H1 (cell line): Measurements from ENCODE around the gene RABGGTA. TPM values are rescaled to one million over a fixed set of nuclear protein-coding genes. Genes with fewer than 3 reads are reported as not detected.

Source experiments
- CTCF ChIA-PET: fragments of 300-600 bp; sonication (Branson Sonifier 250); formaldehyde crosslinking; loops from one replicate; lab custom pipeline; 2021; ENCODE audit not compliant: partially characterized antibody; lab: Charles Lee
- POLR2A ChIA-PET: fragments of 300-600 bp; sonication (Branson Sonifier 250); formaldehyde crosslinking; loops from one replicate; lab custom pipeline; 2021; ENCODE audit warnings: inconsistent platforms; ENCODE audit not compliant: partially characterized antibody; lab: Charles Lee
- DNase-seq, 2 experiments: peaks; one replicate each; pipeline versions ENCODE4 v3.0.0 to v3.0.0-alpha.2; 2010 to 2022; ENCODE audit warnings: low spot score in 2 of 2, low read depth in 1 of 2, mixed read lengths in 1 of 2
- FAIRE-seq: peaks from 2 replicates; lab custom pipeline; 2011; peaks lifted over from hg19 to GRCh38; lab: Jason Lieb, UNC
- H2AFZ ChIP-seq: 2 replicates; pipeline ENCODE4 v1.8.1; 2012; ENCODE audit warnings: low read length, inconsistent platforms
- H2AK5ac ChIP-seq: 2 replicates; pipeline ENCODE4 v1.6.1; 2013; ENCODE audit warnings: low read depth, low read length
- H2BK120ac ChIP-seq: replicated peaks from 2 replicates; pipeline ENCODE3; 2013; ENCODE audit warnings: low read depth, low read length, inconsistent platforms
- H2BK12ac ChIP-seq: 2 replicates; pipeline ENCODE4 v1.6.1; 2013; ENCODE audit warnings: low read depth, low read length
- H2BK15ac ChIP-seq: 2 replicates; pipeline ENCODE4 v1.6.1; 2013; ENCODE audit warnings: low read length
- H2BK20ac ChIP-seq: 2 replicates; pipeline ENCODE4 v1.6.1; 2013; ENCODE audit warnings: low read length
- H2BK5ac ChIP-seq: 2 replicates; pipeline ENCODE4 v1.6.1; 2013; ENCODE audit warnings: low read depth, low read length
- H3K14ac ChIP-seq: 2 replicates; pipeline ENCODE4 v1.6.1; 2013; ENCODE audit warnings: inconsistent platforms; ENCODE audit not compliant: insufficient read length
- H3K18ac ChIP-seq: 2 replicates; pipeline ENCODE4 v1.6.1; 2013; ENCODE audit warnings: low read length; ENCODE audit errors: extremely low read depth
- H3K23ac ChIP-seq: 2 replicates; pipeline ENCODE4 v1.6.1; 2013; ENCODE audit warnings: inconsistent platforms; ENCODE audit not compliant: insufficient read length
- H3K23me2 ChIP-seq: 2 replicates; pipeline ENCODE4 v1.6.1; 2013; ENCODE audit warnings: low read depth, low read length
- H3K27ac ChIP-seq: 2 replicates; pipeline ENCODE4 v1.6.1; 2011; ENCODE audit warnings: low read depth, low read length, inconsistent platforms
- H3K27me3 ChIP-seq, 4 experiments: replicated peaks in 1 of 4; 1 replicate in 1 of 4; 2 replicates in 3 of 4; pipeline versions ENCODE4 v1.6.1 to v1.8.1; 2011 to 2013; ENCODE audit warnings: low read length in 3 of 4, mild to moderate bottlenecking in 3 of 4, inconsistent platforms in 2 of 4, mixed read lengths in 2 of 4, moderate library complexity in 1 of 4; ENCODE audit not compliant: control insufficient read depth in 3 of 4, insufficient read depth in 3 of 4; ENCODE audit errors: extremely low read depth in 1 of 4
- H3K36me3 ChIP-seq, 4 experiments: 2 replicates each; pipeline versions ENCODE4 v1.6.1 to v1.8.1; 2011 to 2013; ENCODE audit warnings: mild to moderate bottlenecking in 4 of 4, low read length in 3 of 4, moderate library complexity in 2 of 4, control low read depth in 1 of 4, inconsistent platforms in 1 of 4; ENCODE audit not compliant: insufficient read depth in 4 of 4, control insufficient read depth in 2 of 4
- H3K4ac ChIP-seq: replicated peaks from 2 replicates; pipeline ENCODE3; 2013; ENCODE audit warnings: low read length, low read depth, mixed read lengths, inconsistent platforms; ENCODE audit not compliant: insufficient read length
- H3K4me1 ChIP-seq, 4 experiments: replicated peaks in 1 of 4; 1 replicate in 1 of 4; 2 replicates in 3 of 4; pipeline versions ENCODE4 v1.6.1 to v1.8.1; 2011 to 2013; ENCODE audit warnings: low read length in 3 of 4, inconsistent platforms in 2 of 4, mixed read lengths in 1 of 4; ENCODE audit not compliant: insufficient read depth in 4 of 4, control insufficient read depth in 3 of 4
- H3K4me2 ChIP-seq, 2 experiments: 2 replicates each; pipeline versions ENCODE4 v1.6.1 to v1.8.1; 2011 to 2013; ENCODE audit warnings: low read depth in 2 of 2, low read length in 2 of 2, control low read depth in 1 of 2, inconsistent platforms in 1 of 2, mild to moderate bottlenecking in 1 of 2; ENCODE audit not compliant: insufficient read depth in 1 of 2
- H3K4me3 ChIP-seq, 4 experiments: fragments of 200-600, 300-600 bp in 1 of 4; sonication (generic), shearing (Covaris generic), sonication (Bioruptor Twin) in 1 of 4; 2 replicates each; pipeline versions ENCODE4 v1.5.1 to v1.8.1; 2011 to 2016; ENCODE audit warnings: low read length in 4 of 4, low read depth in 3 of 4, control low read depth in 2 of 4, inconsistent platforms in 2 of 4, mild to moderate bottlenecking in 2 of 4, mixed read lengths in 1 of 4, moderate library complexity in 1 of 4; ENCODE audit not compliant: insufficient read depth in 2 of 4; ENCODE audit errors: extremely low read depth in 1 of 4
- H3K56ac ChIP-seq: replicated peaks from 2 replicates; pipeline ENCODE3; 2013; ENCODE audit warnings: low read depth, mild to moderate bottlenecking, mixed read lengths, low read length, inconsistent platforms; ENCODE audit not compliant: insufficient read length
- H3K79me1 ChIP-seq: 2 replicates; pipeline ENCODE4 v1.6.1; 2013; ENCODE audit warnings: low read depth, low read length, control low read depth
- H3K79me2 ChIP-seq, 2 experiments: 2 replicates each; pipeline versions ENCODE4 v1.6.1 to v1.8.1; 2012 to 2013; ENCODE audit warnings: low read length in 2 of 2, mild to moderate bottlenecking in 2 of 2, inconsistent platforms in 1 of 2; ENCODE audit not compliant: insufficient read depth in 2 of 2, control insufficient read depth in 1 of 2
- H3K9ac ChIP-seq, 4 experiments: replicated peaks in 1 of 4; 1 replicate in 1 of 4; 2 replicates in 3 of 4; pipeline versions ENCODE4 v1.6.1 to v1.8.1; 2011 to 2013; ENCODE audit warnings: low read depth in 3 of 4, low read length in 3 of 4, control low read depth in 2 of 4, mild to moderate bottlenecking in 2 of 4, moderate library complexity in 2 of 4, inconsistent platforms in 1 of 4; ENCODE audit errors: extremely low read depth in 1 of 4
- H3K9me3 ChIP-seq, 2 experiments: 2 replicates each; pipeline versions ENCODE4 v1.6.1 to v1.8.1; 2012 to 2013; ENCODE audit warnings: mild to moderate bottlenecking in 2 of 2, moderate library complexity in 2 of 2, control low read depth in 1 of 2, inconsistent platforms in 1 of 2, low read depth in 1 of 2, low read length in 1 of 2, mixed read lengths in 1 of 2; ENCODE audit not compliant: insufficient read depth in 2 of 2
- H4K20me1 ChIP-seq, 2 experiments: replicated peaks in 1 of 2; 2 replicates each; pipeline versions ENCODE3 to v1.8.1; 2011 to 2013; ENCODE audit warnings: inconsistent platforms in 2 of 2, low read length in 2 of 2, mild to moderate bottlenecking in 1 of 2; ENCODE audit not compliant: insufficient read depth in 2 of 2, control insufficient read depth in 1 of 2
- H4K5ac ChIP-seq: 2 replicates; pipeline ENCODE4 v1.6.1; 2013; ENCODE audit warnings: low read length, low read depth, mixed read lengths, inconsistent platforms; ENCODE audit not compliant: insufficient read length
- H4K8ac ChIP-seq: 2 replicates; pipeline ENCODE4 v1.8.0; 2013; ENCODE audit warnings: mild to moderate bottlenecking, moderate library complexity, low read length, inconsistent platforms; ENCODE audit not compliant: insufficient read depth; ENCODE audit errors: extremely low read depth
- H4K91ac ChIP-seq: replicated peaks from 2 replicates; pipeline ENCODE3; 2013; ENCODE audit warnings: low read length, mixed read lengths, inconsistent platforms; ENCODE audit not compliant: insufficient read length
- ASH2L ChIP-seq: fragments of 200-600, 300-600 bp; sonication (generic); IDR thresholded peaks from one replicate; pipeline ENCODE4 v1.7.1; 2017; ENCODE audit warnings: low read length
- BRCA1 ChIP-seq: IDR thresholded peaks from 2 replicates; pipeline ENCODE4 v1.6.1; 2012; ENCODE audit warnings: low read depth, low read length, improper control_type of control experiment
- CBX5 ChIP-seq: fragments of 300-800, 300-1000 bp; sonication (generic); IDR thresholded peaks from 2 replicates; pipeline ENCODE4 v1.7.1; 2016; ENCODE audit warnings: antibody characterized with exemption, low read length, low read depth
- EGR1 ChIP-seq: IDR thresholded peaks from 2 replicates; pipeline ENCODE4 v1.6.1; 2011; ENCODE audit warnings: low read depth, low read length, borderline replicate concordance
- EP300 ChIP-seq, 2 experiments: IDR thresholded peaks; 1 replicate in 1 of 2; 2 replicates in 1 of 2; pipeline ENCODE4 v1.6.1; 2011 to 2012; ENCODE audit warnings: low read depth in 2 of 2, low read length in 2 of 2, mild to moderate bottlenecking in 2 of 2, borderline replicate concordance in 1 of 2, inconsistent platforms in 1 of 2, moderate library complexity in 1 of 2
- EZH2 ChIP-seq: fragments of 200-600 bp; sonication (generic); IDR thresholded peaks from 2 replicates; pipeline ENCODE4 v1.7.1; 2012; ENCODE audit warnings: low read depth, mild to moderate bottlenecking, moderate library complexity, low read length, inconsistent platforms; ENCODE audit not compliant: severe bottlenecking
- KDM1A ChIP-seq: fragments of 200-600, 300-600 bp; sonication (generic); IDR thresholded peaks from 2 replicates; pipeline ENCODE4 v1.7.1; 2016; ENCODE audit warnings: mild to moderate bottlenecking, low read length, borderline replicate concordance
- NRF1 ChIP-seq: IDR thresholded peaks from 2 replicates; pipeline ENCODE4 v1.6.1; 2011; ENCODE audit warnings: mild to moderate bottlenecking, low read depth, low read length, improper control_type of control experiment
- POLR2AphosphoS5 ChIP-seq: IDR thresholded peaks from 2 replicates; pipeline ENCODE4 v1.6.1; 2011; ENCODE audit warnings: low read depth, low read length
- RNF2 ChIP-seq: fragments of 200-900, 300-1000 bp; sonication (generic); IDR thresholded peaks from 2 replicates; pipeline ENCODE4 v1.7.1; 2016; ENCODE audit warnings: borderline replicate concordance, low read depth, mild to moderate bottlenecking, antibody characterized with exemption, low read length; ENCODE audit not compliant: poor library complexity, severe bottlenecking; ENCODE audit errors: missing control alignments
- SIN3A ChIP-seq, 2 experiments: IDR thresholded peaks in 1 of 2; conservative IDR thresholded peaks in 1 of 2; 2 replicates each; pipeline ENCODE4 v1.6.1; 2011 to 2012; ENCODE audit warnings: low read length in 2 of 2, improper control_type of control experiment in 1 of 2, low read depth in 1 of 2, mild to moderate bottlenecking in 1 of 2
- SIRT6 ChIP-seq: IDR thresholded peaks from one replicate; pipeline ENCODE4 v1.7.1; 2012; ENCODE audit warnings: low read length, inconsistent platforms
- TCF12 ChIP-seq: IDR thresholded peaks from 2 replicates; pipeline ENCODE4 v1.6.1; 2011; ENCODE audit warnings: low read depth, mild to moderate bottlenecking, low read length
- YY1 ChIP-seq: IDR thresholded peaks from 2 replicates; pipeline ENCODE4 v1.6.1; 2011; ENCODE audit warnings: low read depth, mild to moderate bottlenecking, low read length
- WGBS, 2 experiments: shearing (Covaris generic) in 1 of 2; methylation state at CpG; one replicate each; pipeline versions ENCODE4 v1.1.6 to v1.1.7; 2013 to 2015; ENCODE audit warnings: low lambda C conversion rate in 2 of 2, mixed read lengths in 2 of 2, inconsistent platforms in 1 of 2, low coverage in 1 of 2, missing lambda C conversion rate in 1 of 2; ENCODE audit not compliant: insufficient replicate concordance in 2 of 2, insufficient coverage in 1 of 2, insufficient read length in 1 of 2; ENCODE audit errors: extremely low coverage in 1 of 2, missing lambda C conversion rate in 1 of 2; 5-methylcytosine and 5-hydroxymethylcytosine counted together
- polyA plus RNA-seq, 7 experiments: library from polyadenylated mRNA; depleted of rRNA in 3 of 7; stranded (reverse) in 5 of 7; unstranded in 2 of 7; fragments of >200 nt in 5 of 7; fragments of 200-250 nt in 2 of 7; gene quantifications; 1 replicate in 5 of 7; 2 replicates in 1 of 7; 4 replicates in 1 of 7; pipeline versions ENCODE4 v1.2.1 to v1.2.3, GENCODE V29; 2011 to 2013; ENCODE audit warnings: missing spikeins in 2 of 7, mixed read lengths in 2 of 7
- total RNA-seq: library from RNA; stranded (reverse); fragmentation: NEBNext Ultra II Directional; extraction: Animal tissue kit (Norgen Biotek cat#: 25700); gene quantifications from 2 replicates; pipeline ENCODE4 v1.2.1, GENCODE V29; 2021

Gene RABGGTA
- total and polyA plus RNA-seq, 2 of the 8 experiments (the other 6 are each of a cell fraction or from before 2014, with no cell fraction given), result 16.0 to 49.8 TPM

DNA sequence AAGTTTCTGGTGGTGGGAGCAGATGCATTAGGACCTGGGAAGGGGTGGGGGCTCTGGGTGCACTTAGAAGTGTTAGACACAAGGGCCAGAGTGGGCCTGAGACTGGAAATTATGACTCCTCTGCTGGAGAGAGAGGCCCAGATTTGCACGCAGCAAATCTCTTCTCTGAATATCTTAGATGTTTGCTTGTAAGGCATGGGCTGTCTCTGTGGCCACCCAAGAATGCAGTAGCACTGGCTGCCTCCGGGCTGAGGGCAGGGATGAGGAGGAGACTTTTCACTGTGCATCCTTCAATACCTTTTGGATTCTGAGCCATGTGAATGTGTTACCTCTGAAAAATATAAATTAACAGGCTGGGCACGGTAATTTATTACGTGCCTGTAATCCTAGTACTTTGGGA, 14.0 kb upstream of the RABGGTA start:
- Histone ChIP-seq H2BK12ac (no peak overlapping the region), H4K20me1 (peaks cover 0 to 3% of the 10 kb centered on the region in 2 experiments), H2AFZ (no peak overlapping the region), H4K8ac (no peak overlapping the region), H3K27me3 (no peaks in the 10 kb centered on the region), H3K4me2 (no peak overlapping the region), H4K5ac (no peak overlapping the region), H2BK20ac (no peak overlapping the region), H3K56ac (no peak overlapping the region), H2BK15ac (no peak overlapping the region), H3K18ac (no peak overlapping the region), H2AK5ac (no peak overlapping the region), H3K23me2 (no peaks in the 10 kb centered on the region), H3K4ac (no peak overlapping the region), H3K14ac (no peak overlapping the region), H3K9me3 (no peaks in the 10 kb centered on the region), H3K79me2 (no peaks in the 10 kb centered on the region), H3K4me1 (no peaks in the 10 kb centered on the region), H3K9ac (no peak overlapping the region), H2BK5ac (no peak overlapping the region), H2BK120ac (no peak overlapping the region), H3K27ac (no peak overlapping the region), H3K4me3 (no peak overlapping the region), H3K23ac (no peak overlapping the region), H3K79me1 (no peaks in the 10 kb centered on the region; the same call in 1 of the 2 replicates), H4K91ac (no peak overlapping the region), H3K36me3 (peaks cover 0 to 5% (median 0%) of the 10 kb centered on the region in 4 experiments; a peak in 1 of 8 replicates)
- CTCF ChIA-PET, result interaction anchor here (0.9 to 11.5 kb wide), 6 partner anchors 13 to 47 kb away, joined by 3 to 137 read pairs (median 37); partner anchors contain the start of genes CIDEB, DHRS1, LTB4R2 and NOP9
- WGBS, 2 experiments, result 89% methylated on average over 4 of the region's 4 CpGs; no CpG with 5 or more reads in 1 of the 2 experiments
- no peak for FAIRE-seq
- DNase-seq, result no peak
- POLR2A ChIA-PET, result interaction anchor here (1.2 to 1.5 kb wide), 3 partner anchors 10 to 42 kb away, joined by 3 to 7 read pairs (median 4); partner anchors contain the start of genes RABGGTA and TINF2
- no peak for TF ChIP-seq EP300 (IDR thresholded peaks at IDR 0.05; ENCODE audit: borderline replicate concordance in 1 of 2, low read depth in 2 of 2, low read length in 2 of 2)
- TF ChIP-seq EGR1, result no peak
- TF ChIP-seq SIRT6, result no peak
- TF ChIP-seq POLR2AphosphoS5, result no peak
- TF ChIP-seq KDM1A, result no peak
- no peak for TF ChIP-seq NRF1
- TF ChIP-seq YY1, result no peak
- no peak for TF ChIP-seq ASH2L
- no peak for TF ChIP-seq TCF12
- no peak for TF ChIP-seq CBX5
- no peak for TF ChIP-seq BRCA1
- TF ChIP-seq SIN3A (conservative IDR thresholded peaks at IDR 0.05 in 1 of 2, IDR thresholded peaks at IDR 0.05 in 1 of 2; ENCODE audit: low read depth in 1 of 2, low read length in 2 of 2), result no peak
- no peak for TF ChIP-seq EZH2
- TF ChIP-seq RNF2, result no peak
